OCI-LY7 (cell line): ENCODE measurements around the gene THOP1.

Experiments
- CTCF ChIP-seq: fragments of 200-600 bp; sonication (generic); conservative IDR thresholded peaks from 2 replicates; pipeline ENCODE4 v1.5.1; 2014; ENCODE audit warnings: mild to moderate bottlenecking, antibody characterized with exemption, low read length, moderate library complexity, mixed read lengths
- EZH2phosphoT487 ChIP-seq: fragments of 200-600 bp; sonication (generic); IDR thresholded peaks from 2 replicates; pipeline ENCODE4 v1.6.1; 2018; ENCODE audit warnings: low read depth, borderline replicate concordance, mild to moderate bottlenecking, mixed run types, antibody characterized with exemption, low read length, moderate library complexity, mixed read lengths

DNA sequence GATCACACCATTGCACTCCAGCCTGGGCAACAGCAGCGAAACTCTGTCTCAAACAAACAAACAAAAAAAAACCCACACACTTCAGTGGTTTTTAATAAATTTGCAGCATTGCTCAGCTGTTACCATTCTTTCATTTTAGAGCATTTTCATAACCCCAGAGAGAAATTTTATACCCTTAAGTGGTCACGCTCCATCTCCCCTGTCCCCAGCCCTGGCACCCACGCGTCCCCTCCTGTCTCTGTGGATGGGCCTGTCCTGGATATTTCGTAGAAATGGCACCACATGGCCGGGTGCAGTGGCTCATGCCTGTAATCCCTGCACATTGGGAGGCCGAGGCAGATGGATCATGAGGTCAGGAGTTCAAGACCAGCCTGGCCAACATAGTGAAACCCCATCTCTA, 7.8 kb downstream of the THOP1 start:
- TF ChIP-seq CTCF (no peak), EZH2phosphoT487 (no peak)
